Ovary (tissue), 3 donors: ENCODE results near the gene SCN5A.

Experiments used
- EP300 ChIP-seq: sonication (generic); formaldehyde crosslinking; IDR thresholded peaks from one replicate; pipeline ENCODE4 v1.6.1; 2017; ENCODE audit warnings: antibody characterized with exemption
- POLR2A ChIP-seq: fragments of 450-650 bp; IDR thresholded peaks from one replicate; pipeline ENCODE4 v1.6.1; 2017; ENCODE audit warnings: antibody characterized with exemption, mild to moderate bottlenecking, moderate library complexity
- TF ChIP-seq, protein P1 (sequence below), 3 donors: fragments of 450-650 bp in 2 of 3; fragments of 200-600 bp in 1 of 3; IDR thresholded peaks; one replicate each; pipeline versions ENCODE4 v1.5.1 to v1.8.0; 2016 to 2022; ENCODE audit warnings: antibody characterized with exemption in 3 of 3, mild to moderate bottlenecking in 1 of 3
- donor health status: DM: no; HTN: no; CAD: no.

DNA sequence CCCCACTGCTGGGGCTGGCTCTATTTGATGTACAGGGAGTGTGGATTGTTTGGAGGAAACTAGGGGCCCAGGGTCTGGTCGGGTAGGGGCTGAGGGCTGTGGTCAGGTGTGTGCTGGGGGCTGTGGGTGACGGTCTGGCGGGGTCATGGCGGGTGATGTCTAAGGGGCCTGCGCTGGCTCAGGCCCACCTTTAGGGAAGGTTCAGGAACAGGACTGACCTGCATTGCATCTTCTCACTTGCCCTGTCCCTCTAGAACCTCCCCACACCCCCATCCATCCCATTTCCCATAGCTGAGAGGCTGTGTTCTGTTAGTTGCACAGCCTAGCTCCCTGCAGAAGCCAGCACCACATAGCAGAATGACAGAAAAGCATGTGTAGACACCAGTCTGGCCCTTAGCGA is 39.1 kb downstream of the SCN5A start:
- TF ChIP-seq, protein P1, sequence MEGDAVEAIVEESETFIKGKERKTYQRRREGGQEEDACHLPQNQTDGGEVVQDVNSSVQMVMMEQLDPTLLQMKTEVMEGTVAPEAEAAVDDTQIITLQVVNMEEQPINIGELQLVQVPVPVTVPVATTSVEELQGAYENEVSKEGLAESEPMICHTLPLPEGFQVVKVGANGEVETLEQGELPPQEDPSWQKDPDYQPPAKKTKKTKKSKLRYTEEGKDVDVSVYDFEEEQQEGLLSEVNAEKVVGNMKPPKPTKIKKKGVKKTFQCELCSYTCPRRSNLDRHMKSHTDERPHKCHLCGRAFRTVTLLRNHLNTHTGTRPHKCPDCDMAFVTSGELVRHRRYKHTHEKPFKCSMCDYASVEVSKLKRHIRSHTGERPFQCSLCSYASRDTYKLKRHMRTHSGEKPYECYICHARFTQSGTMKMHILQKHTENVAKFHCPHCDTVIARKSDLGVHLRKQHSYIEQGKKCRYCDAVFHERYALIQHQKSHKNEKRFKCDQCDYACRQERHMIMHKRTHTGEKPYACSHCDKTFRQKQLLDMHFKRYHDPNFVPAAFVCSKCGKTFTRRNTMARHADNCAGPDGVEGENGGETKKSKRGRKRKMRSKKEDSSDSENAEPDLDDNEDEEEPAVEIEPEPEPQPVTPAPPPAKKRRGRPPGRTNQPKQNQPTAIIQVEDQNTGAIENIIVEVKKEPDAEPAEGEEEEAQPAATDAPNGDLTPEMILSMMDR (IDR thresholded peaks at IDR 0.05) = no peak
- no peak for TF ChIP-seq POLR2A
- TF ChIP-seq EP300 = no peak
